ACC112 (cell line): Measurements from ENCODE around the gene TNFSF13B.

Experiments used
- H2AFZ ChIP-seq: fragments of 200-600 bp; sonication (generic); one replicate; pipeline ENCODE4 v1.6.0; 2017; ENCODE audit warnings: antibody characterized with exemption, low read length; ENCODE audit not compliant: unreplicated experiment
- H3K27ac ChIP-seq: fragments of 200-600 bp; sonication (generic); 2 replicates; pipeline ENCODE4 v1.5.1; 2014; ENCODE audit warnings: low read depth, mild to moderate bottlenecking, antibody characterized with exemption, low read length, moderate library complexity
- H3K27me3 ChIP-seq: fragments of 200-600 bp; sonication (generic); 2 replicates; pipeline ENCODE4 v1.6.1; 2014; ENCODE audit warnings: mild to moderate bottlenecking, antibody characterized with exemption, low read length, moderate library complexity, mixed read lengths; ENCODE audit not compliant: insufficient read depth
- H3K36me3 ChIP-seq: fragments of 200-600 bp; sonication (generic); 2 replicates; pipeline ENCODE4 v1.6.1; 2016; ENCODE audit warnings: mild to moderate bottlenecking, antibody characterized with exemption, low read length, moderate library complexity, mixed read lengths; ENCODE audit not compliant: insufficient read depth
- H3K4me1 ChIP-seq: fragments of 200-600 bp; sonication (generic); one replicate; pipeline ENCODE4 v1.6.1; 2016; ENCODE audit warnings: low read length, mixed read lengths; ENCODE audit not compliant: insufficient read depth, unreplicated experiment, control insufficient read depth
- H3K4me3 ChIP-seq: fragments of 200-600 bp; sonication (generic); 2 replicates; pipeline ENCODE4 v1.5.1; 2014; ENCODE audit warnings: mild to moderate bottlenecking, low read depth, low read length
- H3K79me2 ChIP-seq: fragments of 200-600 bp; sonication (generic); one replicate; pipeline ENCODE4 v1.6.0; 2016; ENCODE audit warnings: low read length; ENCODE audit not compliant: control insufficient read depth, unreplicated experiment, insufficient read depth

Gene TNFSF13B

GRCh38 chr13:108269601-108270328 is at the start of gene TNFSF13B:
TNFSF13B (plus strand) TSS chr13:108269718; CDS start chr13:108269896, 178 bp downstream.
- H2AFZ ChIP-seq: peak within 1 kb of the TSS; percentile 58
- H3K4me1 ChIP-seq: peaks cover 10% of the 10 kb centered on the region
- peak within 1 kb of the TSS; percentile 64 for H3K27ac ChIP-seq
- H3K4me3 ChIP-seq: peak within 1 kb of the TSS; percentile 81
- no peaks in the 10 kb centered on the region for H3K27me3 ChIP-seq
- H3K36me3 ChIP-seq: no peaks in the 10 kb centered on the region; the same call in 1 of the 2 replicates
- H3K79me2 ChIP-seq: no peaks in the 10 kb centered on the region

GRCh38 chr13:108220041-108220440 is 49.5 kb upstream of the TNFSF13B start:
- H3K27ac ChIP-seq: no peak overlapping the region
- H3K27me3 ChIP-seq: no peaks in the 10 kb centered on the region
- H3K4me3 ChIP-seq: peak overlapping the region; percentile 90; the same call in 1 of the 2 replicates
- no peak overlapping the region for H2AFZ ChIP-seq
- H3K4me1 ChIP-seq: peaks cover 16% of the 10 kb centered on the region
- H3K79me2 ChIP-seq: peaks cover 59% of the 10 kb centered on the region
- no peaks in the 10 kb centered on the region for H3K36me3 ChIP-seq

- Histone ChIP-seq H3K27me3 (no peaks in the 10 kb centered on the region), H2AFZ (no peak overlapping the region), H3K27ac (no peak overlapping the region), H3K4me1 (peaks cover 12% of the 10 kb centered on the region), H3K4me3 (no peak overlapping the region), H3K36me3 (no peaks in the 10 kb centered on the region), H3K79me2 (peaks cover 54% of the 10 kb centered on the region)
Measured at GRCh38 chr13:108223687-108224503, 45.6 kb upstream of the TNFSF13B start.

- Histone ChIP-seq H2AFZ (no peak overlapping the region), H3K79me2 (peaks cover 46% of the 10 kb centered on the region), H3K36me3 (no peaks in the 10 kb centered on the region), H3K4me3 (no peak overlapping the region), H3K27ac (no peak overlapping the region), H3K4me1 (peaks cover 5% of the 10 kb centered on the region), H3K27me3 (no peaks in the 10 kb centered on the region)
Measured at GRCh38 chr13:108225440-108225839, 44.1 kb upstream of the TNFSF13B start.

GRCh38 chr13:108226184-108226583 is 43.3 kb upstream of the TNFSF13B start:
- Histone ChIP-seq H3K36me3 (no peaks in the 10 kb centered on the region), H3K79me2 (peaks cover 39% of the 10 kb centered on the region), H3K27me3 (no peaks in the 10 kb centered on the region), H2AFZ (no peak overlapping the region), H3K4me3 (no peak overlapping the region), H3K27ac (no peak overlapping the region), H3K4me1 (peaks cover 5% of the 10 kb centered on the region)

GRCh38 chr13:108227651-108228272 is 41.8 kb upstream of the TNFSF13B start:
- H3K36me3 ChIP-seq: no peaks in the 10 kb centered on the region
- no peak overlapping the region for H3K27ac ChIP-seq
- no peak overlapping the region for H3K4me3 ChIP-seq
- no peaks in the 10 kb centered on the region for H3K27me3 ChIP-seq
- peaks cover 5% of the 10 kb centered on the region for H3K4me1 ChIP-seq
- no peak overlapping the region for H2AFZ ChIP-seq
- peaks cover 32% of the 10 kb centered on the region for H3K79me2 ChIP-seq

- no peak overlapping the region for H3K27ac ChIP-seq
- no peak overlapping the region for H3K4me3 ChIP-seq
- H3K79me2 ChIP-seq: peaks cover 25% of the 10 kb centered on the region
- no peaks in the 10 kb centered on the region for H3K36me3 ChIP-seq
- H2AFZ ChIP-seq: no peak overlapping the region
- H3K4me1 ChIP-seq: peaks cover 5% of the 10 kb centered on the region
- H3K27me3 ChIP-seq: no peaks in the 10 kb centered on the region
Measured at GRCh38 chr13:108230377-108230776, 39.1 kb upstream of the TNFSF13B start.

GRCh38 chr13:108249150-108249549 is 20.4 kb upstream of the TNFSF13B start:
- no peaks in the 10 kb centered on the region for H3K79me2 ChIP-seq
- H2AFZ ChIP-seq: no peak overlapping the region
- H3K27me3 ChIP-seq: no peaks in the 10 kb centered on the region
- H3K4me1 ChIP-seq: no peaks in the 10 kb centered on the region
- no peaks in the 10 kb centered on the region for H3K36me3 ChIP-seq
- H3K4me3 ChIP-seq: no peak overlapping the region
- no peak overlapping the region for H3K27ac ChIP-seq

- H2AFZ ChIP-seq: no peak overlapping the region
- H3K4me1 ChIP-seq: no peaks in the 10 kb centered on the region
- no peaks in the 10 kb centered on the region for H3K27me3 ChIP-seq
- H3K27ac ChIP-seq: no peak overlapping the region
- H3K79me2 ChIP-seq: no peaks in the 10 kb centered on the region
- H3K4me3 ChIP-seq: no peak overlapping the region
- no peaks in the 10 kb centered on the region for H3K36me3 ChIP-seq
Measured at GRCh38 chr13:108257248-108257647, 12.3 kb upstream of the TNFSF13B start.

- H3K4me1 ChIP-seq: no peaks in the 10 kb centered on the region
- H3K36me3 ChIP-seq: no peaks in the 10 kb centered on the region
- H3K27me3 ChIP-seq: no peaks in the 10 kb centered on the region
- no peaks in the 10 kb centered on the region for H3K79me2 ChIP-seq
- no peak overlapping the region for H3K4me3 ChIP-seq
- H2AFZ ChIP-seq: no peak overlapping the region
- H3K27ac ChIP-seq: no peak overlapping the region
Measured at GRCh38 chr13:108263621-108264355, 5.7 kb upstream of the TNFSF13B start.
